ENCODE measurements around the gene FBXO41.

FBXO41 gene

DNA sequence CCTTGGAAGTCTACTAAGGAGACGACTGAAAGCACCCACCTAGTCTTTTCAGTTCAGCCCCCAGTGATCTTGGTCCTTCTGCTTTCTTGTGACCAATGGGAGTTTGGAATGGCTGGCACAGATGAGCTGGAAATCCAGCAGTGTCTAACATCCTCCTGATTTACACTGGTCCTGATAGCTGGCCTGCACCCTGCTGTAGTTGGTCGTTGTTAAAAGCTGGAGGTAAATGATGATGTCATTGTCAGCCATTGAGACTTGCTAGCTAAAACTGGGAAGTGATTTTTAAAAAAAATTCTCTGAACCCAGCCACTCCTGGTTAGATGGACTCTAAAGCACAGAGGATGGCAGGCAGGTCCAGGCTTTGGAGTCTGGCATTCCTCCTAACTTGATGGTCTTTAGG, 30.9 kb downstream of the FBXO41 start:
- ATAC-seq: no peak
- no peak for TF ChIP-seq GLIS3 (CRISPR knock-in tag; IDR thresholded peaks at IDR 0.05)
- no peak for TF ChIP-seq ZNF8 (CRISPR knock-in tag; IDR thresholded peaks at IDR 0.05)
- TF ChIP-seq RARB (CRISPR knock-in tag; IDR thresholded peaks at IDR 0.05): no peak
- no peak for TF ChIP-seq PPARA (CRISPR knock-in tag; IDR thresholded peaks at IDR 0.05; ENCODE audit: borderline replicate concordance)
- TF ChIP-seq, protein P1, sequence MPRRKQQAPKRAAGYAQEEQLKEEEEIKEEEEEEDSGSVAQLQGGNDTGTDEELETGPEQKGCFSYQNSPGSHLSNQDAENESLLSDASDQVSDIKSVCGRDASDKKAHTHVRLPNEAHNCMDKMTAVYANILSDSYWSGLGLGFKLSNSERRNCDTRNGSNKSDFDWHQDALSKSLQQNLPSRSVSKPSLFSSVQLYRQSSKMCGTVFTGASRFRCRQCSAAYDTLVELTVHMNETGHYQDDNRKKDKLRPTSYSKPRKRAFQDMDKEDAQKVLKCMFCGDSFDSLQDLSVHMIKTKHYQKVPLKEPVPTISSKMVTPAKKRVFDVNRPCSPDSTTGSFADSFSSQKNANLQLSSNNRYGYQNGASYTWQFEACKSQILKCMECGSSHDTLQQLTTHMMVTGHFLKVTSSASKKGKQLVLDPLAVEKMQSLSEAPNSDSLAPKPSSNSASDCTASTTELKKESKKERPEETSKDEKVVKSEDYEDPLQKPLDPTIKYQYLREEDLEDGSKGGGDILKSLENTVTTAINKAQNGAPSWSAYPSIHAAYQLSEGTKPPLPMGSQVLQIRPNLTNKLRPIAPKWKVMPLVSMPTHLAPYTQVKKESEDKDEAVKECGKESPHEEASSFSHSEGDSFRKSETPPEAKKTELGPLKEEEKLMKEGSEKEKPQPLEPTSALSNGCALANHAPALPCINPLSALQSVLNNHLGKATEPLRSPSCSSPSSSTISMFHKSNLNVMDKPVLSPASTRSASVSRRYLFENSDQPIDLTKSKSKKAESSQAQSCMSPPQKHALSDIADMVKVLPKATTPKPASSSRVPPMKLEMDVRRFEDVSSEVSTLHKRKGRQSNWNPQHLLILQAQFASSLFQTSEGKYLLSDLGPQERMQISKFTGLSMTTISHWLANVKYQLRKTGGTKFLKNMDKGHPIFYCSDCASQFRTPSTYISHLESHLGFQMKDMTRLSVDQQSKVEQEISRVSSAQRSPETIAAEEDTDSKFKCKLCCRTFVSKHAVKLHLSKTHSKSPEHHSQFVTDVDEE (CRISPR knock-in tag; IDR thresholded peaks at IDR 0.05): no peak
- TF ChIP-seq ZNF70 (CRISPR knock-in tag; IDR thresholded peaks at IDR 0.05): no peak
- TF ChIP-seq, protein P2, sequence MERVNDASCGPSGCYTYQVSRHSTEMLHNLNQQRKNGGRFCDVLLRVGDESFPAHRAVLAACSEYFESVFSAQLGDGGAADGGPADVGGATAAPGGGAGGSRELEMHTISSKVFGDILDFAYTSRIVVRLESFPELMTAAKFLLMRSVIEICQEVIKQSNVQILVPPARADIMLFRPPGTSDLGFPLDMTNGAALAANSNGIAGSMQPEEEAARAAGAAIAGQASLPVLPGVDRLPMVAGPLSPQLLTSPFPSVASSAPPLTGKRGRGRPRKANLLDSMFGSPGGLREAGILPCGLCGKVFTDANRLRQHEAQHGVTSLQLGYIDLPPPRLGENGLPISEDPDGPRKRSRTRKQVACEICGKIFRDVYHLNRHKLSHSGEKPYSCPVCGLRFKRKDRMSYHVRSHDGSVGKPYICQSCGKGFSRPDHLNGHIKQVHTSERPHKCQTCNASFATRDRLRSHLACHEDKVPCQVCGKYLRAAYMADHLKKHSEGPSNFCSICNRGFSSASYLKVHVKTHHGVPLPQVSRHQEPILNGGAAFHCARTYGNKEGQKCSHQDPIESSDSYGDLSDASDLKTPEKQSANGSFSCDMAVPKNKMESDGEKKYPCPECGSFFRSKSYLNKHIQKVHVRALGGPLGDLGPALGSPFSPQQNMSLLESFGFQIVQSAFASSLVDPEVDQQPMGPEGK (CRISPR knock-in tag; IDR thresholded peaks at IDR 0.05; ENCODE audit: borderline replicate concordance): no peak
- no peak for TF ChIP-seq CSDC2 (CRISPR knock-in tag; IDR thresholded peaks at IDR 0.05)
- TF ChIP-seq ZC3H10 (CRISPR knock-in tag; IDR thresholded peaks at IDR 0.05): no peak
- TF ChIP-seq, protein P3, sequence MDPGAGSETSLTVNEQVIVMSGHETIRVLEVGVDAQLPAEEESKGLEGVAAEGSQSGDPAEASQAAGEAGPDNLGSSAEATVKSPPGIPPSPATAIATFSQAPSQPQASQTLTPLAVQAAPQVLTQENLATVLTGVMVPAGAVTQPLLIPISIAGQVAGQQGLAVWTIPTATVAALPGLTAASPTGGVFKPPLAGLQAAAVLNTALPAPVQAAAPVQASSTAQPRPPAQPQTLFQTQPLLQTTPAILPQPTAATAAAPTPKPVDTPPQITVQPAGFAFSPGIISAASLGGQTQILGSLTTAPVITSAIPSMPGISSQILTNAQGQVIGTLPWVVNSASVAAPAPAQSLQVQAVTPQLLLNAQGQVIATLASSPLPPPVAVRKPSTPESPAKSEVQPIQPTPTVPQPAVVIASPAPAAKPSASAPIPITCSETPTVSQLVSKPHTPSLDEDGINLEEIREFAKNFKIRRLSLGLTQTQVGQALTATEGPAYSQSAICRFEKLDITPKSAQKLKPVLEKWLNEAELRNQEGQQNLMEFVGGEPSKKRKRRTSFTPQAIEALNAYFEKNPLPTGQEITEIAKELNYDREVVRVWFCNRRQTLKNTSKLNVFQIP (CRISPR knock-in tag; IDR thresholded peaks at IDR 0.05; ENCODE audit: borderline replicate concordance, low read depth): no peak
- TF ChIP-seq ZNF565 (CRISPR knock-in tag; conservative IDR thresholded peaks at IDR 0.05; ENCODE audit: low read depth): no peak
- no peak for TF ChIP-seq CREB5 (CRISPR knock-in tag; IDR thresholded peaks at IDR 0.05; ENCODE audit: low read depth)
- TF ChIP-seq SNAI2 (CRISPR knock-in tag; IDR thresholded peaks at IDR 0.05): no peak
- no peak for TF ChIP-seq ISL1 (CRISPR knock-in tag; IDR thresholded peaks at IDR 0.05)
- no peak for TF ChIP-seq ESRRG (CRISPR knock-in tag; IDR thresholded peaks at IDR 0.05)
- TF ChIP-seq BACH2 (CRISPR knock-in tag; IDR thresholded peaks at IDR 0.05; ENCODE audit: borderline replicate concordance): no peak
- TF ChIP-seq TOX (CRISPR knock-in tag; IDR thresholded peaks at IDR 0.05; ENCODE audit: borderline replicate concordance): no peak
- TF ChIP-seq ARNTL (CRISPR knock-in tag; IDR thresholded peaks at IDR 0.05; ENCODE audit: borderline replicate concordance, low read depth): no peak
- TF ChIP-seq TCF4 (CRISPR knock-in tag; IDR thresholded peaks at IDR 0.05; ENCODE audit: borderline replicate concordance): no peak
- TF ChIP-seq OSR1 (CRISPR knock-in tag; IDR thresholded peaks at IDR 0.05): no peak

DNA sequence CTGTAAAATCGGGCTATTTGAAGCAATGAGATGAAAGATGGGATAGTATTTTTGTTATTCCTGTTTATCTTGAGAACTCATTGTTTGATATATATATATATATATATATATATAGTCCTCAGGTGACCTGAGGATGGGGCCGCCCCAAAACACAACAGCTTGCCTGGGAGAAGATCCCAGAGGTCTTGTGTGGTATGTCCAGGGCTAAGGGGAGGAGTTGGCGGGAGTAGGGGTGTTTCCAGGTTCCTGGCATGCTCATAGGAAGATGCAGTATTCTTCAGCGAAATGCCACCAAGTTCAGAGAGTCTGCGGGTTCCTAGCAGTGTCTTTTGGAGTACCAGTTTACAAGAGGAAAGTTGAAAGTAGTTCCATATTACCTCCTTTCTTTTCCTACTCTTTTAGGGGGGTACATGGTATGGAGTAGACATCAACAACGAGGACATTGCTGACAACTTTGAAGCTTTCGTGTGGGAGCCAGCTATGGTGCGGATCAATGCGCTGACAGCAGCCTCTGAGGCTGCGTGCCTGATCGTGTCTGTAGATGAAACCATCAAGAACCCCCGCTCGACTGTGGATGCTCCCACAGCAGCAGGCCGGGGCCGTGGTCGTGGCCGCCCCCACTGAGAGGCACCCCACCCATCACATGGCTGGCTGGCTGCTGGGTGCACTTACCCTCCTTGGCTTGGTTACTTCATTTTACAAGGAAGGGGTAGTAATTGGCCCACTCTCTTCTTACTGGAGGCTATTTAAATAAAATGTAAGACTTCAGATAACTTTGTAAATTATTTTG, 31.8 kb downstream of the FBXO41 start:
- no peak for TF ChIP-seq BACH2 (CRISPR knock-in tag; IDR thresholded peaks at IDR 0.05; ENCODE audit: borderline replicate concordance)
- no peak for TF ChIP-seq GLIS3 (CRISPR knock-in tag; IDR thresholded peaks at IDR 0.05)
- TF ChIP-seq ESRRG (CRISPR knock-in tag; IDR thresholded peaks at IDR 0.05): no peak
- TF ChIP-seq PPARA (CRISPR knock-in tag; IDR thresholded peaks at IDR 0.05; ENCODE audit: borderline replicate concordance): no peak
- no peak for TF ChIP-seq ZFP3 (CRISPR knock-in tag; IDR thresholded peaks at IDR 0.05)
- TF ChIP-seq, protein P2 (CRISPR knock-in tag; IDR thresholded peaks at IDR 0.05; ENCODE audit: borderline replicate concordance): no peak
- no peak for TF ChIP-seq TCF4 (CRISPR knock-in tag; IDR thresholded peaks at IDR 0.05; ENCODE audit: borderline replicate concordance)
- ATAC-seq: no peak
